ENCODE results near the gene NRG3.

Gene NRG3

GRCh38 chr10:82252081-82252480 lies 377.1 kb downstream of the NRG3 start:
- Histone ChIP-seq H3K27me3 (ENCODE audit: control insufficient read depth in 1 of 2, insufficient read depth in 2 of 2, low read length in 2 of 2) (no peaks in the 10 kb centered on the region), H3K4me3 (ENCODE audit: low read depth in 1 of 2, low read length in 2 of 2) (no peak overlapping the region), H3K4me1 (ENCODE audit: insufficient read depth, low read length) (no peaks in the 10 kb centered on the region), H3K9me3 (ENCODE audit: low read length) (no peaks in the 10 kb centered on the region), H3K36me3 (ENCODE audit: insufficient read depth, low read length) (no peaks in the 10 kb centered on the region), H3K27ac (ENCODE audit: low read depth, low read length) (no peak overlapping the region), H3K9ac (ENCODE audit: low read length) (no peak overlapping the region)

GRCh38 chr10:82254237-82254636 lies 379.2 kb downstream of the NRG3 start:
- Histone ChIP-seq H3K4me3 (ENCODE audit: low read depth in 1 of 2, low read length in 2 of 2) (no peak overlapping the region), H3K4me1 (ENCODE audit: insufficient read depth, low read length) (no peaks in the 10 kb centered on the region), H3K9me3 (ENCODE audit: low read length) (no peaks in the 10 kb centered on the region), H3K27me3 (ENCODE audit: control insufficient read depth in 1 of 2, insufficient read depth in 2 of 2, low read length in 2 of 2) (no peaks in the 10 kb centered on the region), H3K27ac (ENCODE audit: low read depth, low read length) (no peak overlapping the region), H3K9ac (ENCODE audit: low read length) (no peak overlapping the region), H3K36me3 (ENCODE audit: insufficient read depth, low read length) (no peaks in the 10 kb centered on the region)

DNA sequence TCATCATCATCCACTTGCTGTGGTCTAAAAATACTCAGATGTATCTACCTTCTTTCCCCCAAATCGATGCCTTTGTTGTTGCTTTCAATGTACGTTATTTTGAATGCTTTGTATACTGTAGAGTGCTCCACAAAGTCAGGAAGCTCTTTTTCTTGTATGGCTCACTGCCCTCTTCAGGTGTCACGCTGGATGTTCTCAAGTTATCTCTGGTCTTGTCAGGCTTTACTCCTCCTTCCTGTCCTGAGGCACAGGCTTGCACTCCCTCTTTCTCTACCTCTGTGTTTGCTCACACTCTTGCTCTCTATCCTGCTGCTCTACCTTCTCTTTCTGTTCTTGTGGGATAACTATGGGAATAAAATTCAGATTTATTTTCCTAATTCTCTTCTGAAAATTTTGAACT lies 381.3 kb downstream of the NRG3 start:
- H3K9ac ChIP-seq (ENCODE audit: low read length) = no peak overlapping the region
- no peak overlapping the region for H3K4me3 ChIP-seq (ENCODE audit: low read depth in 1 of 2, low read length in 2 of 2)
- H3K4me1 ChIP-seq (ENCODE audit: insufficient read depth, low read length) = no peaks in the 10 kb centered on the region
- H3K27ac ChIP-seq (ENCODE audit: low read depth, low read length) = no peak overlapping the region
- H3K9me3 ChIP-seq (ENCODE audit: low read length) = no peaks in the 10 kb centered on the region
- no peaks in the 10 kb centered on the region for H3K36me3 ChIP-seq (ENCODE audit: insufficient read depth, low read length)
- H3K27me3 ChIP-seq (ENCODE audit: control insufficient read depth in 1 of 2, insufficient read depth in 2 of 2, low read length in 2 of 2) = no peaks in the 10 kb centered on the region

GRCh38 chr10:82266438-82266837 lies 391.4 kb downstream of the NRG3 start:
- Histone ChIP-seq H3K27me3 (ENCODE audit: control insufficient read depth in 1 of 2, insufficient read depth in 2 of 2, low read length in 2 of 2) (no peaks in the 10 kb centered on the region), H3K36me3 (ENCODE audit: insufficient read depth, low read length) (no peaks in the 10 kb centered on the region), H3K27ac (ENCODE audit: low read depth, low read length) (no peak overlapping the region), H3K4me1 (ENCODE audit: insufficient read depth, low read length) (no peaks in the 10 kb centered on the region), H3K4me3 (ENCODE audit: low read depth in 1 of 2, low read length in 2 of 2) (no peak overlapping the region), H3K9ac (ENCODE audit: low read length) (no peak overlapping the region), H3K9me3 (ENCODE audit: low read length) (no peaks in the 10 kb centered on the region)

DNA sequence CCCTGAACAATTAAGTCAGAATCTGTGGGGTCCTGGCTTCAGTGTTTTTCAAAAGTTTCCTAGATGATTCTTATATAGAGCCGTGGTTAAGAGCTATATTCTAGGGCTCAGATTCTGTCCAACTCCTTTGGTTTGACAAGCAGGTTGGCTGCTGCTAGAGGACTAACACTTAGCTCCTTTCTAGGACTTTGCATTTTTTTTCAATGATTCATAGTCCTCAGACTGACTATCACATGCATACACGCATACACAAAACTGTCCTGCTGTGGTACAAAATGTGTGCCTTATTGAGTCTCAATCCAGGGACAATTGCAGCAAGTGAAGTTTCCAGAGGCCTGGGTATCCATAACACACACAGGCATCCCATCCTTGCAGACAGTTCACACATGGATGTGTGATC lies 392.0 kb downstream of the NRG3 start:
- Histone ChIP-seq H3K4me1 (ENCODE audit: insufficient read depth, low read length) (no peaks in the 10 kb centered on the region), H3K27ac (ENCODE audit: low read depth, low read length) (no peak overlapping the region), H3K4me3 (ENCODE audit: low read depth in 1 of 2, low read length in 2 of 2) (no peak overlapping the region)

DNA sequence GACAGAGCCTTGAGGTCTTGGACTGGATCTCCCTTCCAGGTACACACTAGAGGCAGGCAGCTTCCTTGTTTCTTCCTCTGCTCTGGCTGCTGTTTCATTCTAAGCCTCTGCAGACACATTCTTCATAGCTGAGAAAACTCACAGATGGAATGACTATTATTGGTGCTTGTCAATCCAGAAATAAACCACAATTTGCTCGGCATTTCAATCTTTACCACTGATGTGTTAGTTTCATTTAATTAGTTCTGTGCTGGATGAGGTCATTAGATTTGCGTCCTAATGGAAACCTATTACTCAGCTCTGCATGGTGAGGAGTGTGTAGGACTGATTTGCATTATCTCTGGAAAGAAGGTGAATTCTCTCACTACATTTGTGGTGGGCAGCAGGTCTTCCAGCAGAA lies 392.5 kb downstream of the NRG3 start:
- Histone ChIP-seq H3K27ac (ENCODE audit: low read depth, low read length) (no peak overlapping the region), H3K27me3 (ENCODE audit: control insufficient read depth in 1 of 2, insufficient read depth in 2 of 2, low read length in 2 of 2) (no peaks in the 10 kb centered on the region), H3K9ac (ENCODE audit: low read length) (no peak overlapping the region), H3K4me3 (ENCODE audit: low read depth in 1 of 2, low read length in 2 of 2) (no peak overlapping the region), H3K9me3 (ENCODE audit: low read length) (no peaks in the 10 kb centered on the region), H3K4me1 (ENCODE audit: insufficient read depth, low read length) (no peaks in the 10 kb centered on the region), H3K36me3 (ENCODE audit: insufficient read depth, low read length) (no peaks in the 10 kb centered on the region)

More for the DNA sequence above, 392.0 kb downstream of the NRG3 start:
- Histone ChIP-seq H3K36me3 (ENCODE audit: insufficient read depth, low read length) (no peaks in the 10 kb centered on the region), H3K9me3 (ENCODE audit: low read length) (no peaks in the 10 kb centered on the region), H3K9ac (ENCODE audit: low read length) (no peak overlapping the region), H3K27me3 (ENCODE audit: control insufficient read depth in 1 of 2, insufficient read depth in 2 of 2, low read length in 2 of 2) (no peaks in the 10 kb centered on the region)

DNA sequence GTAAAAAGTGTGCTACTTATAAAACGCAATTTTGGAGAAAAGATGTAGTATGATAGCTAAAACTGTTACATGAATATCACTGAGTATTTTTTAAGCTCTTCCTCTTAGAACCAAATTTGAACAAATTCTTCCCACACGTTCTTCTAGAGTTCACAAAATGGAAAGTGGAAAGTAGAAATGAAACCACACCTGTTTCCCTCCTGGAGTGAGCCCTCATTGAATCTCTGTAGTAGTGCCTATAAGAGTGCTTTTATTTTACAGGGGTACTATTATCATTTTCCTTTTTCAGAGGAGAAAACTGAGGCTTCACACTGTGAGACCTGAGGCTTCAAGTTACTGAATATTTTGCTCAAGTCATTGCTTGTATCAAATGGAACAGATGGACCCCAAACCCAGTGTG lies 393.0 kb downstream of the NRG3 start:
- H3K27ac ChIP-seq (ENCODE audit: low read depth, low read length) = no peak overlapping the region
- H3K36me3 ChIP-seq (ENCODE audit: insufficient read depth, low read length) = no peaks in the 10 kb centered on the region
- no peaks in the 10 kb centered on the region for H3K4me1 ChIP-seq (ENCODE audit: insufficient read depth, low read length)
- H3K9me3 ChIP-seq (ENCODE audit: low read length) = no peaks in the 10 kb centered on the region
- no peak overlapping the region for H3K4me3 ChIP-seq (ENCODE audit: low read depth in 1 of 2, low read length in 2 of 2)
- no peak overlapping the region for H3K9ac ChIP-seq (ENCODE audit: low read length)
- H3K27me3 ChIP-seq (ENCODE audit: control insufficient read depth in 1 of 2, insufficient read depth in 2 of 2, low read length in 2 of 2) = no peaks in the 10 kb centered on the region

DNA sequence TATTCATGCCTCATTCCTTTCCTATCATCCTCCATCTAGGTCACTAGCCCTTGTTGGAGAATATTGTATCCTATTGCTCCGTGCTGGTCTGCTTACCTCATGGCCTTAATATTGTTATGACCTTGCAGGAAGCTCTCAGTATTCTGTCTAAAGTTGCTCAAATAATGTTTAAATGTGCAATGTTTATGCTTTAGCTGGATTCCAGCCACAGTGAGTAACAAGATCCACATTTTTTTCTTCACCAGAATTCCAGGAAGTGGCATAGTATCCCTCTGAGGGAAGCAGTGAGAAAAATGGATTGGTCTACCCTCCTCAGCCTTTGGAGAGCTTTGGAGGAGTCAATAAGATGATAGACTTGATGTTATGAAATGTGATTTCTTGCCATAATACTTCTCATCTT lies 402.6 kb downstream of the NRG3 start:
- Histone ChIP-seq H3K4me1 (ENCODE audit: insufficient read depth, low read length) (no peaks in the 10 kb centered on the region), H3K27me3 (ENCODE audit: control insufficient read depth in 1 of 2, insufficient read depth in 2 of 2, low read length in 2 of 2) (no peaks in the 10 kb centered on the region), H3K9me3 (ENCODE audit: low read length) (no peaks in the 10 kb centered on the region)

DNA sequence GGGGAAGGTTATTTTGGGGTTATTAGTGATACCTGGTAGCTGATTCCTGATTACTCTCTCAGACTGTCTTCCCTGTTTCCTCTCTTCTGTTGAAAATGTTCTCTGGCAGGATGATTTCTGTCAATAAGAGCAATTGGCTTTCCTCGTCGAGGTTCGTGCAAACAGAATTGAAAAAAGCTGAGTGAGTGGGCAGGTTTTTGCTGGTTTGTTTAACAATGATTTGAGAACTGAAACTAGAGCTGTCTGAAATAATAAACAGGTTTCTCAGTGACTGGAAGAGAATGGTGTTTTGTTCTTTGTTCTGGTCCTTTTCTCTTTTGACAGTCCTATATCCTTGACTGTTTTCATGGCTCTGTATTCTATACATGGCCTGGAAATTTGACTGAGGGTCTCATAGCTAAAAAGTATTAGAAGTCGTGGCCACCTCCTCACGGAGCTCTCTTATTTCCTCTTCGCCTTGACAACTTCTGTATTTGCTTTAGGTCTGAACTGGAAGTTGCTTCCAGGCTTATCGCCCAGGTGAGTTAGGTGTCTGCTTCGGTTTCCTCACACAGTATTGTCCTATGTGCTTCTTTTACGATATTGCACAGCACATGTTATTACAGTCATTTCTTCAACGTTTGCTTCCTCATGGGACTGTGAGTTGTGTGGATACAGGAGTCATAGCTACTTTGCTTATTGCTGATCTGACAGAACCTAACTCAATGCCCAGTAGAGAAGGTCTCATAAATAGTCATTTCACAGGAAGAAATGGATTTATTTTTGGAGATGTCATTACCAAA lies 403.6 kb downstream of the NRG3 start:
- no peak overlapping the region for H3K9ac ChIP-seq (ENCODE audit: low read length)
- no peak overlapping the region for H3K27ac ChIP-seq (ENCODE audit: low read depth, low read length)
- no peaks in the 10 kb centered on the region for H3K36me3 ChIP-seq (ENCODE audit: insufficient read depth, low read length)

More for the DNA sequence above, 402.6 kb downstream of the NRG3 start:
- no peak overlapping the region for H3K4me3 ChIP-seq (ENCODE audit: low read depth in 1 of 2, low read length in 2 of 2)
- no peak overlapping the region for H3K9ac ChIP-seq (ENCODE audit: low read length)
- no peak overlapping the region for H3K27ac ChIP-seq (ENCODE audit: low read depth, low read length)
- no peaks in the 10 kb centered on the region for H3K36me3 ChIP-seq (ENCODE audit: insufficient read depth, low read length)

GRCh38 chr10:82282782-82283456 lies 407.9 kb downstream of the NRG3 start:
- no peak overlapping the region for H3K9ac ChIP-seq (ENCODE audit: low read length)
- no peaks in the 10 kb centered on the region for H3K27me3 ChIP-seq (ENCODE audit: control insufficient read depth in 1 of 2, insufficient read depth in 2 of 2, low read length in 2 of 2)
- no peaks in the 10 kb centered on the region for H3K9me3 ChIP-seq (ENCODE audit: low read length)
- H3K27ac ChIP-seq (ENCODE audit: low read depth, low read length) = no peak overlapping the region
- H3K36me3 ChIP-seq (ENCODE audit: insufficient read depth, low read length) = no peaks in the 10 kb centered on the region
- H3K4me1 ChIP-seq (ENCODE audit: insufficient read depth, low read length) = no peaks in the 10 kb centered on the region
- no peak overlapping the region for H3K4me3 ChIP-seq (ENCODE audit: low read depth in 1 of 2, low read length in 2 of 2)

More for the DNA sequence above, 403.6 kb downstream of the NRG3 start:
- Histone ChIP-seq H3K4me1 (ENCODE audit: insufficient read depth, low read length) (no peaks in the 10 kb centered on the region), H3K4me3 (ENCODE audit: low read depth in 1 of 2, low read length in 2 of 2) (no peak overlapping the region), H3K27me3 (ENCODE audit: control insufficient read depth in 1 of 2, insufficient read depth in 2 of 2, low read length in 2 of 2) (no peaks in the 10 kb centered on the region), H3K9me3 (ENCODE audit: low read length) (no peaks in the 10 kb centered on the region)

DNA sequence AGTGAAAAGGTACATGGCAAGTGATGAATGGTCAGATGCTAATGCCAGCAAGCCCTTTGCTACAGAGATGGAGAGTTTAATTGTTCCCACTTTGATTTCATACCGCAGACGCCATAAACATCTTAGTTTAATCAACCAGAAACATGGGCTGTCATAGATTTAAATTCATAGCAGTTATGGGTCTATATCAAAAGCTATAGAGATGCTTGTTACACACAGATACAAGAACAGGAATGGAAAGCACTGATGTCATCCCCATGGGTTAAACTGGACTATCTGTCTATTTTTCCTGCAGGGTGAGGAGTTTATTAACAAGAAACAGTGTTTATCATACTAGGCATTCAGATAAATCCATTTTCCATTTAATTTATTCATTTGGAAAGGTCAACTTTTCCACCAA lies 409.2 kb downstream of the NRG3 start:
- Histone ChIP-seq H3K4me3 (ENCODE audit: low read depth in 1 of 2, low read length in 2 of 2) (no peak overlapping the region), H3K36me3 (ENCODE audit: insufficient read depth, low read length) (no peaks in the 10 kb centered on the region), H3K27ac (ENCODE audit: low read depth, low read length) (no peak overlapping the region), H3K9me3 (ENCODE audit: low read length) (no peaks in the 10 kb centered on the region), H3K9ac (ENCODE audit: low read length) (no peak overlapping the region), H3K4me1 (ENCODE audit: insufficient read depth, low read length) (no peaks in the 10 kb centered on the region), H3K27me3 (ENCODE audit: control insufficient read depth in 1 of 2, insufficient read depth in 2 of 2, low read length in 2 of 2) (no peaks in the 10 kb centered on the region)

- Histone ChIP-seq H3K27ac (ENCODE audit: low read depth, low read length) (no peak overlapping the region), H3K9me3 (ENCODE audit: low read length) (no peaks in the 10 kb centered on the region), H3K36me3 (ENCODE audit: insufficient read depth, low read length) (no peaks in the 10 kb centered on the region), H3K4me1 (ENCODE audit: insufficient read depth, low read length) (no peaks in the 10 kb centered on the region), H3K9ac (ENCODE audit: low read length) (no peak overlapping the region), H3K27me3 (ENCODE audit: control insufficient read depth in 1 of 2, insufficient read depth in 2 of 2, low read length in 2 of 2) (no peaks in the 10 kb centered on the region), H3K4me3 (ENCODE audit: low read depth in 1 of 2, low read length in 2 of 2) (no peak overlapping the region)
Measured at GRCh38 chr10:82288461-82288881, 413.5 kb downstream of the NRG3 start.
